NCI-H524 (cell line): ENCODE measurements around the gene STYXL2.
A peak's percentile ranks its signal among the peaks of the same experiment; 100 is the strongest.

Source experiments
- DNase-seq, 2 experiments: peaks; one replicate each; lab custom pipeline; 2025; lab: John Stamatoyannopoulos, UW

The STYXL2 gene

DNA sequence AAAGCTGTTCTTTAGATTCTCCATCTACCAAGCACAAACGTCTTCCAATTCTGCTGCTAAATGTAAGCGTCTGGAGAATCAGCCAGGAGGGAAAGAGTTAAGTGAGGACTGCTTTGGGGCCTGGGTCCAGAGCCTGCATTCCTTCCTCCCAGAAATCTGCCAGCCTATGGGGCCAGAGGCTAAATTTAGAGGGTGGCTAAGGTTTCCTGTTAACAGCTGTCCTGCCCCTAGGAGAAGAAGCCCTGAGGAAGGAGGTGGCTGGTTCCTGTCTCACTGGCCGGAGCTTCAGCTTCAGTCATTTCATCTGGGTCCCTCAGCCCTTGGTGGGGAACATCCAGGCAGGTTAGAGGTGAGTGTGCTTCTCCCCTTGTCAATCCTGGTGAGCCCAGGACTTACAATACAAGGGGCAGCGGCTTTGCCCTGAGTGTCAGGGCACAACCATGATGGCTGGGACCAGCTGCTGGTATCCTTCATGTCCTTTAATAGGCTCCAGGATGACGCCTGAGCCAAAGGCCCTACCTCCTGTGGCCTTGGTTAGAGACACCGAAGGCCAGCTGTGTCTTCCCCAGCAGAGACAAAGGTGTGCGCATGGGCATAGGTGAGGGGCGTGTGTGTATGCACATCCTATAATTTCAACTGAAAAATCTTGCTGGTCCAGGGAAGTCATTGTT is at the start of gene STYXL2:
TSS of gene STYXL2 (plus strand) at position 230 of the 671 bp plus-strand sequence. CDS start 775 bp downstream, outside the sequence.
- no peak for DNase-seq

GRCh38 chr1:167051907-167052306 is 42.0 kb upstream of the STYXL2 start:
- DNase-seq: no peak

DNA sequence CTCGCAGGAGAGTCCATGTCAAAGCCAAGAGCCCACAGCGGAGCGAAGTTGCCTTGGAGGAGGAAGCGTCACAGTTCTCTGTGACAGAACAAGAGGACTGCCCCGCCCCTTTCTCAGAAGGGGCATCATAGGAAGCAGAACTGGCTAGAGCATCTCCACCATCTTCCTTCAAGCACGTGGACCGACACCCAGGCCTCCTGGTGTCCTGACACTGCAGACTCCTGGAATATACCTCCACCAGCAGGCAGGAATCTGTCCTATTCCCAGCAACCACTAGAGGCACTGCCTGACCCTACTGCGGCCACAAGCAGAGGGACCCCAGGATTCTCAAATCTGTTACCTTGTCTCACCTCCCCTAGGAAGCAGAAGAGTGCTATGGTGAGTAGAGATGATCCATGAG is 41.5 kb upstream of the STYXL2 start:
- peak in 1 of 2 experiments; percentile 19 for DNase-seq

DNA sequence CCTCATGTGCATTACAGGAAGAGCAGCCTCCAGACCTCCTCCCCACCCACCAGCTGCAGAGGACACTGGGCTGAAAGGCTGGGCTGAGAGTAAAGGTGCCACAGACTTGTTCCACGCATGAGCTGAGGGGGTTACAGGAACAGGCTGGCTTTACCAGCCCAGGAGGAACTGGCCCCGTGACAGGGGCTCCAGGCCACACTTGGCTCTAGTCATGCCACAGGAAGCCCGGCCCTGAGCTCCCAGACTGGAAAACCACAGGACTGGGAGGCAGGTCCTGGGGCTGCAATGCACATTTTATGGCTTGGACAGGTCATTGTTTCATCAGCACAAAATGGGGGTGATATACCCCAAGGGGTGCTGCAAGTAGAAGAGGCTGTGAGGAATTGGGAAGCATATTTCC is 39.3 kb upstream of the STYXL2 start:
- DNase-seq: no peak

DNA sequence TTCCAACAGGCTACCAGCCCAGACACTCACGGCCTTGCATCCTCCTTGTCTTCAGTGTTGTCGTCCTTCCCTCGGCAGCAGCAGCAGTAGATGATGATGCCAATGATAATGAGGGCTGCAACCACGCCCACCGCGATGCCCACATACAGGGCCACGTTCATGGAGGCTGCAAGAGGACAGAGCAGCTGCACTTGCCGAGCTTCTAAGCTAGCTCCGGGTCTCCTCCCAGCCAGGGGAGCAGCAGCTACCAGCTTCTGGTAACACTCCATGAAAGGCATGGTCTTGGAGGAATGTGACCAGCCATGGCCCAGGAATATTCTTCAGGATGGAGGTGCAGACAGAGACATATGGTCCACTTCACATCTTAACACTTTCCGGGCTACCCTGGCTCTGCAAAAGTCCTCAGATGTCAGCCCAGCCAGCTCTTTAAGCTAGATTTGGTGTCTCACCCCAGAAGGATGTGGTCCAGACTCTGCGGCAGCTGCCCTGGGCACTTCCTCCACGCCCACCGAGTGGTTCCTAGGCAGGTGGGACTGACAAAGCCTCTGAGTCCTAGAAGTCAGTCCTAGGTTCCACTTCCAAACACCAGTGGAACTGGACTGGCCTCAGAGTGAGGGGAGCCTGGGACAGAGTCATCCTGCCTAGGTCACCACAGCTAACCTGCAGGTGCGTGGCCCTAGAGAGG is 38.8 kb upstream of the STYXL2 start:
- DNase-seq: no peak

DNA sequence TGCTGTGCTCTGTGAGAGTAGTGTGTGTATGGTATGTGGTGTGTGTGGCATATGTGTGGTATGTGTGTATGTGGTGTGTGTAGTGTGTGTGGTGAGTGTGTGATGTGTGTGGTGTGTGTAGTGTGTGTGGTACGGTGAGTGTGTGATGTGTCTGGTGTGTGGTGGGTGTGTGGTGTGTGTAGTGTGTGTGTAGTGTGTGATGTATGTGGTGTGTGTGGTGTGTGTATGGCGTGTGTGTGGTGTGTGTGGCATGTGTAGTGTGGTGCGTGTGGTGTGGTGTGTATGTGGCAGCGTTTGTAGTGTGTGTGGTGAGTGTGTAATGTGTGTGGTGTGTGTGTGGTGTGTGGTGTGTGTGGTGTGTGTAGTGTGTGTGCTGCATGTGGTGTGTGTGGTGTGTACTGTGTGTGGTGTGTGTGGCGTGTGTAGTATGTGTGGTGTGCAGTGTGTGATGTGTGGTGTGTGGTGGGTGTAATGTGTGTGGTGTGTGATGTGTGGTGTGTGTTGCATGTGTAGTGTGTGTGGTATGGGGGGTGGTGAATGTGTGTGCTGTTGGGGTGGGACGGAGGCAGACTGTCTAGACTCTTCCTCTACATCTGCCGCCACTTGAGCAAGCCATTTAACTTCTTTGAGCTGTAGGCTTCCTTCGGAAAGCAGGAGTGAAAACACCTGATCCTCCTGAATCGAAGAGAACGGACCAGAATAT is 37.2 kb upstream of the STYXL2 start:
- DNase-seq: peak; percentile 69 to 80

- peak; percentile 69 to 80 for DNase-seq
Observed at GRCh38 chr1:167057241-167057688, 36.6 kb upstream of the STYXL2 start.

DNA sequence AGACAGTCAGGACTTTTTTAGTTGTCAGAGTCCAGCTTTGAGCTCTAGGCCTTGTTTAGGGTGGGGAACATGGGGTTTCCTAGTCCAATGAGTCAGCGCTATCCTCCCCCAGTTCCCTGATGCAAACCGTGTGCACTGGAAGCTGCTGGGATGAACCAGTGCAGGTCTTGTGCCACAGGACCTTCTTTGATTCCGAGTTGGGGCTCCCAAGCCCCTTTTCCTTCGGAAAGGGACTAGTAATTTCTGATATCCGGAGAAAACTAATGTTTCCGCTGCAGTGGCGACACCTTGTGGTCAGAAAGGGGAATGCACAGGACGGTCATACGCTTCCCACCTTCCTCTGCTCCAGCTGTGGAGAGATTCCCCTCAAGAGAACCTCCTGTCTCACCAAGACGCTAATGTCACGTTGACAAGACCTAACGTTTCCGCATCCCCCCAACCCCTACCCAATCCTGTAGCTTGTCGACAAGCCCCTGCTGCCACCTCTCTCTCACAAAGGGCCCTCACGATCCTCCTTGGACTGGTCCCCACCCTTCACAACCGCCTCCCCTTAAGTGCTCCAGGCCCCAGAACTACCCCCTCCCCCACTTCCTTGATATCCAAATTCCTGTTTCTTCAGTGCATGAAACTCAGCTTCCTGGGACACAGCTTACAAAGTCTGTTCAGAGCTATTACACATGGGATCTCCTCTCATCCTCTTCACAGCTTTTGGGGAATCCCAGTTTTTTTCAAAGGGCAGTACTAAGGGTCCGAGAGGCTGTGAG is 34.6 kb upstream of the STYXL2 start:
- peak; percentile 58 to 66 for DNase-seq

GRCh38 chr1:167059809-167060107 is 34.1 kb upstream of the STYXL2 start:
- DNase-seq: no peak

DNA sequence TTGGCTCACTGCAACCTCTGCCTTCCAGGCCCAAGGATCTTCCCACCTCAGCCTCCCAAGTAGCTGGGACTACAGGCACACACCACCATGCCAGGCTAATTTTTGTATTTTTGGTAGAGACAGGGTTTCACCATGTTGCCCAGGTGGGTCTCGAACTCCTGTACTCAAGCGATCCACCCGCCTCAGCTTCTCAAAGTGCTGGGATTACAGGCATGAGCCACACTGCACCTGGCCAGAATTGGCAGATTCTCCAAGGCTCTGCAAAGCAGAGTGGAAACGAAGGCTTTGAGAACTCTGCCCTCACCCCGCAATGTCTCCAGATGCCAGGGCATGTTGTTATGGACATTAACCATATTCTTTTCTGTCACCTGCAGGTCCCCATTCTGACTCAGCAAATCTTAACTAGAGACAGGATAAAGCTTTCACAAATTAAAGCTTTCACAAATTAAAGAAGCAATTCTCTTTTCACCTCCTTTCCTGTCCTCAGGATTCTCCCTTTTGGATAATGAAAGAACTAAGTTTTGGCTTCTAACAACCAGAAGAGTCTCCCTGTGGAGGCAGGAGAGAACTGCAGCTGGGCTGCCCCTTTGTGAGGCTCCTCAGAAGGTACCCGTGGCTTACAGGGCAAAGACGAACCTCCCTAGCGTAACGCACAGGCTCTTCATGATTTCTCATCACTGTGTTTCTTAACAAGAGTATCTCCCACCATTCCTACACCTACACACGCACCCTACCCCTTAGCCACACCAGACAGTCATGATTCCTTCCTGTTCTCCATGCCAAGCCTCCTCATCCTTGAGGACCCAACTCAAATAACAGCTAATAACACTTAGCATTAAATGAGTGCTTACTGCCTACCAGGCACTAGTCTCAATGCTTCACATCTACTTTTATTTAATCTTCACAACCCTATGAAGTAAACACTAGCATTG is 33.5 kb upstream of the STYXL2 start:
- DNase-seq: peak in 1 of 2 experiments; percentile 43

DNA sequence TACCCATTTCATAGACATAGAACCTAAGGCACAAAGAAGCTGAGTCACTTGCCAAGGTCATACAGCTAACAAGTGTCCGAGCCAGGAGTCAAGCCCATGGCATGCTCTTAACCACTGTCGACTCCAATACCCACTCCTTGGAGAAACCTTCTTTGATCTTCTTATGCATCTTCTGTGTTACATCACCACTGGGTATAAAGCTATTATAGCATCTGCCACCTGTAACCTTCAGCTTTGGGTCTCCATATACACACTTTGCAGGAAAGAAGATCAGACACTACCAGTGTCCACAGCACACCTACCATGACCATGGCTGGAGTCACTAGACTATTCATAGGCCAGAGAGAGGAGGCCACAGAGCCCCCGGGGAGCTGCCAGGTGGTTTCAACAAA is 32.8 kb upstream of the STYXL2 start:
- DNase-seq: no peak

- DNase-seq: no peak
Observed at GRCh38 chr1:167064621-167065020, 29.3 kb upstream of the STYXL2 start.

DNA sequence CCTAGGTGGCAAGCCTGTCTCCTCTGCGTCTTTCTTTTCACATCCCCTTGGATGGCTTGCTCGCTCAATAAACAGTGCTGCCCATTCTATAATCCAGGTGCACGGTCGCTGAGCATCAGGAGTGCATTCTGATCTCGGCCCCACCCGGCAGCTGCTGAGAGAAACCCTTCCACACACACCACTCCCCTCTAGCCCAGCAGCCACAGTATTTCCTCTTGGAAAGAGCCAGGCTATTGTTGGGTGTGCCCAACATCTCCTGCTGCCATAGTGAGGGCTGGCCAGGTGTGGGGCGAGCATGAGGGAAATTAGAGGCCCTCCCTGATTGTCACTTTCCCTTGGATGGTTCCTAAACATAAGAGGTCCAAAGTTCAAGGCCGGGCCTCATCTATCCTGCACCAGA is 28.4 kb upstream of the STYXL2 start:
- DNase-seq: no peak

DNA sequence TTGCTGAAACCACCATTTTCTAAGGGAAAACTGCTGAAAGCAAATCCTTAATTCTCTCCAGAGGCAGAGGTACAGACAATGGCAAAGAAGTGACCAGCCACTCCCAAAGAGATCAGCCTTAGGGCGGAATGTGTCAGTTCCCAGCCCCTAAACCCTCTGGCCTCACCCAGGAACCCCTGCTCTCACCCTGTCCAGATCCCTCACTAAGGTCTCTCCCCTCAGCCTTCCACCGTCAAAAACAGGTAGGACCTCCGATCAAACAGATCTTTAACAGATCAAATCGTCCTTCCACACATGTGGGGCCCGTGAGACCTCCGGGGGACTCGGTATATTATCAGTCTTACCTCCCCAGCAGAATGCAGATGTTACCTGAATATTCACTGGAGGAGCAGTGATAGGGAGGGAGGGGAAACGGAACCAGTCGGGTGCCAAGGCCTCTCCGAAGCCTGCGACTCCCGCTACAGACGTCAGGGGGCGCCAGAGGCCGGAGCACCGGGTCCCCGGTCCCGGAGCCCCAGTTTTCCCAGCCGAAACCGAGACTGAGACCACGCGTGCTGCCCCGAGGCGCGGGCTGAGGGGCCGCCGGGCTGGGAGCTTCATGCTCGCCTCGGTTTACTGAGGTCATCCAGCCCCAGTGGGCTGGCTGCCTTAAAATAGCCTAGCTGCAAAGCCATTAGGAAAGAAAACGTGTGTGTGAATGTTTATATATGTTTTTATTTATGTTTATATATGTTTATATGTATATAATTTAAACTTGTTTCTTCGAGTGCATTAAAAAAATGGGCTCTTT is 27.3 kb upstream of the STYXL2 start:
- DNase-seq: peak; percentile 32 to 65

DNA sequence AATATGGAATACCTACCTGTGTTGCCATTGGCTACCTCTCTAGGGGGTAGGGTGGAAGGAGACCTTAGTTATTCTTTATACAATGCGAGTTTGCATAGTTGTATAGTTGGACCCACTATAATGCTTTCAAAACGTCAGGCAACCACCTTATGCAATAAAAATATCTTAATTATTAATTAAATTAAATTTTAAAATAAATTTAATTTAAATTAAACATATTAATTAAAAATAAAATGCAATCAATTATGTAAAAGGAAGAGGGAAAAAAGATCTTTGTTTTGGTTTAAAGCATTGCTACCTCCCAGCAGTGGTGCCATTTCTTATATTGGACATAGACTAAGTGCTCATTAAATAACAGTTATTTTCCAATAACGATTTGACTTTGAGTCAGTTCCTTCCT is 26.0 kb upstream of the STYXL2 start:
- DNase-seq: no peak

DNA sequence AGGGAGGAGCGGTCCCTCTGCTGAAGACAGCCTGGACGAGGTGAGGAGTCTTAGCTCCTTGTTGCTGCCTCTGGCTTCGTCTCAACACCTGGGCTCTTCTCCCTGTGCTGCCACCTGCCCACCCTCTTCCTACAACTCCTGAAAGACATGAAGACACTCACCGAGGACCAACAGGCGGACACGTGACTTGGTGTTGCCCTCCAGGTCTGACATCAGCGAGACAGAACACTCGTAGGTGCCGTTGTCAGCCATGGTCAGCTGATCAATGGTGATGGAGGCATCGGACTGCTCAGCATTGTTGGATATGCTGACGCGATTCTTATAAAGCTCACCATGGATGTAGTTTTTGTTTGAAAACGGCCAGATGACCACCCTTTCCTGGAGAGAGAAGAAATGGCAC is 25.1 kb upstream of the STYXL2 start:
- no peak for DNase-seq

GRCh38 chr1:167071286-167071685 is 22.6 kb upstream of the STYXL2 start:
- DNase-seq: no peak

- no peak for DNase-seq
Observed at GRCh38 chr1:167076136-167076710, 17.7 kb upstream of the STYXL2 start.

GRCh38 chr1:167077128-167077867 is 16.6 kb upstream of the STYXL2 start:
- no peak for DNase-seq

DNA sequence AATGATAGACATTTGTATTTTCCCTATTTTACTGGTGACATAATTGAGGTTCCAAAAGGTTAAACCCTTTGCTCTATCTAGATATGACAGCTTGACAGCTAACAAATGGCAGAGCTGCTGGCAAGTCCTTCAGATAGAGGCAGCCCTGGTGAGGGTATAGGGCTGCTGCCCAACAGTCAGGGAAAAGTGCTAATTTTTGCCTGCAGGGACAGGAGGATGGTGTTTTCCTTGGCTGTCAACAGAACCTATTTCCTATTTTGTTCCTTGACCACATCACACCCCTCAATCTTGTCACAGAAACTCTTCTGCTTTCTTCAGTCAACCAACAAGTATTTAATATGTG is 16.0 kb upstream of the STYXL2 start:
- DNase-seq: no peak
